IPS-NIHi7 (cell line): Measurements from ENCODE around the gene TMC3.

Source experiments
- DNase-seq: peaks from one replicate; pipeline ENCODE4 v3.0.0; 2012; ENCODE audit warnings: mixed read lengths; ENCODE audit errors: extremely low spot score

TMC3 gene

DNA sequence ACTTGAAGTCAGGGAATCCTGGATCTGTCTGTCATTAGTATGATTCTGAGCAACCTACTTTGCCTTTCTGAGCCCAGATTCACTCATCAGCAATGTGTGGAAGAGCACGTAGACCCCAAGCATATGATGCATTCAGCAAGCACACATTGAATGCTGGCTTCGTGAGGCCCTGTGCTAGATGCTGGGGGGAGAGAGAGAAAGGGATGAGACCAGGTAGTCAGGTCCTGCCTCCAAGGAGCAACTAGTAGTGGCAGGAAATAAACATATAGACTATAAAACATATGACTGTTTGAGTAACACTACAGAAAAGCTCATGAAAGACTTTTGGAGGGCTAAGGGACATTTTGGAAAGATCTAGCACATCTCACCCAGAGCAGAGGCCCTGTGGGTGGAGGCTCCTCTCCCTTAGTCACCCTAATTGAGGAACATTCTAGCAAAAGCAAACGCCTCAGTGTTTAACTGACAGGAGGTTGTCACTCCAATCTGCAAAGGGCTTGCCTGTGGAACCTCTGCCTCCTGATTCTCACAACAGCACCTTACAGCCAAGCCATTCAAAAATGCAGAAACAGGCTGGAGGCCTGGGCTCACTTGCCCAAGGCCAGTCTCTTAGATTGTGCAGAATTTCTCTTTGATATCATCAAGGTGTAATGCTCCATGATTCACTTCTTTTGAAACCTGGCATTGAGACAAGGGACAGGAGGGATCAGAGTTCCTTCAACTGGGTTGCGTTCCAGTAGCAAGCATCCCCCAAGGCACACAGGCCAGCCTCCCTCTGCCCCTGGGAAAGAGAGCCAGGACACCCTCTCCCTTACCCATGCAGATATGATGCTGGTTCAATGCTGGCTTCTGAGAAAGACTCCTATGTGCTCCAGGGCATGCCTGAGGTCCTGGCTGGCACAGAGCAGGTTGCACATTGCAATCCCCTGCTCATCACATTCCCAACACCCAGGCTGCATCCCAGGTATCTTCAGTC, 76.1 kb downstream of the TMC3 start:
- no peak for DNase-seq

DNA sequence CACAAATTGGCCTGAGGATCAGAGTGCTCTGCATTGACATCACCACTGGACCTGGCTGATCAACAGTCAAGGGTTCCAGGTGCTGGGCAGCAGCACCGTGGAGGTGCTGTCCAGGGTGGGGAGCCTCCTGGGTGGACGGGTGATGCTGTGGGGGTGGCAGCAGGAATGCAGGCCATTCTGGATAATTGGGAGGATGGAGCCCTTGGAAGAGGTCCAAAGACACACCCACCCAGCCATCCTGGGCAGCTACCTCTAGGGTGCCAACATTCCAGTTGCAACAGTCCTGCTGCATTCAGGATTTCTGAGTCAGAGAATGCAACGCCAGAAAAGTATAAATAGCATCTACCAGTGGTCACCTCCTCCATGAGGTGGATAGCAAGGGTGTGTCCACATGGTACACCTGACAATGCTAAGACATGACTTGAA, 76.9 kb downstream of the TMC3 start:
- no peak for DNase-seq

DNA sequence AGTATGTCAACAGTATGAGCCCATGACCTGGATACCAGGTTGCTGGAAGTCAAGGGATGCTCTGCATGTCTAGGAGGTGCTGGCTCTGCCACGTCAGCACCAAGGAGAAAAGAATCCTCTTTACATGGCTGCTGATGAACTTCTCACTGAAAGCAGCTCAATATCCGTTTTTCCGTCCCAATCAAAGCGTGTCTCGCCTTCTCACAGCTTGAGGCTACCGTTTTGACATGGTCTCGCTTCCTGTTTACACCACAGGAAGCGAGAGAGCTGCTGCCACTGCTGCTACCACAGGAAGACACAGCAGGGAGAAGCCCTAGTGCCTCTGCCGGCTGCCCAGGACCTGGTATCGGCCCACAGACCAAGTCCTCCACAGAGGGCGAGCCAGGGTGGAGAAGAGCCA, 77.3 kb downstream of the TMC3 start:
- DNase-seq: no peak

DNA sequence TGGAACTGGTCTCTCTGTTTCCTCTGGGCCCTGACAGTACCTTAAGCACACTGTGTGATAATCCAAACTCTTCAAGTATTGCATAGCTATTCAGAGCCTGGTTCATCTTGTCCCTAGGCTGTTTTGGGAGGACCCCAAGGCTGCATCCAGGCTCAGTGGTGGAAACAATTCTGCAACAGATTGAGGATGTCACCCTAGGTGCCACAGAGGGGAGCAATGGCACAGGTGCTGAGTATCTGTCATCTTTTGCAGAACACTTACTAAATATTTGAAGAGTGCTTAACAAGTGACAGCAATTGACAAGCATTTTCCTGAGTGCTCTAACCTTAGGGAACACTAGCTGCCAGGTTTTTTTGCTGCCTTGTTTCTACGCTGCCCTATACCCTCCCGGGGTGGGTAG, 77.8 kb downstream of the TMC3 start:
- DNase-seq: no peak

DNA sequence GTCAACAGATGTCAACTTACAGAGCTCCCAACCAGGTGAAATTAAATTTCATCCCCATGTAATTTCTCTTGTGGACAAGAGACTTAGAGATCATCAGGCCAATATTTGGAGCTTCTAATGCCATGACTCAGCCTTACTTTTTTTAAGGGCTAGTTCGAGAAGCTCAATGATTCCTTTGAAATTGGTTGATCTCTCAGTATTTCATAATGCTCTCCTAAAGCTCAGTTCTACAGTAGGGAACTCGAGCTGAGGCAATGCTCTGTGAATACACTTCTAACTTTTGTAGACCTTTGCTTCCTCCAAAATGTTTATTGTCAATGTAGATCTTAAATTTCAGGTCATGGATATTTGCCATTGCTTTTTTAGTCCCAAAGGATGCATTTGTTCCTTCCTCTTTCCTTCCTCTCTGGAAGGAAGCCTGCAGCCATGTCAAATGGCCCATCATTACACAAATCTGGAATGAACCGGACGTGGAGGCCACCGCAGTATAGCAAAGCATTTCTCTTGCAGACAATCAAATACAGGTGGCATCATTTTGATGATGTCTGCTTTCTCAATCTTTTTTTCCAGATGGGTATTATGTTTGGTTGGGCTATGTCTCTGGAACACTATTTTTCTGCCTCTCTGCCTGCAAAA, 78.4 kb downstream of the TMC3 start:
- DNase-seq: no peak

DNA sequence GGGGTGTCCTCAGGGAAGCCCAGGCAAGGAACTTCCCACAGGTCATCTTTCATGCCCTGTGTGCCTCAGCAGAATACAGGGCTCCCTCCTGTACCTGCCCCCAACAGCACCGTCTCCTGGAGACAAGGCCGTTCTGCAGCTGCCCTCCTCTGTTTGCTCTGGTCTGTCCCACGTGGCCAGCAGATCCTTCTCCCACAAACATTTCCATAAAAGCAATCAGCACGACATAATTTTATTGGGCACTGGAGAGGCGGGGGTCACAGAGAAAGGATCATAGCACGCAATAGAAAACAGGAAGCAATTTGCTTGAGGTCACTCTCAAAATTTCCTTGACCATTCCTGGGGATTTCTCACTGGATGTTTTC, 79.5 kb downstream of the TMC3 start:
- DNase-seq: no peak

DNA sequence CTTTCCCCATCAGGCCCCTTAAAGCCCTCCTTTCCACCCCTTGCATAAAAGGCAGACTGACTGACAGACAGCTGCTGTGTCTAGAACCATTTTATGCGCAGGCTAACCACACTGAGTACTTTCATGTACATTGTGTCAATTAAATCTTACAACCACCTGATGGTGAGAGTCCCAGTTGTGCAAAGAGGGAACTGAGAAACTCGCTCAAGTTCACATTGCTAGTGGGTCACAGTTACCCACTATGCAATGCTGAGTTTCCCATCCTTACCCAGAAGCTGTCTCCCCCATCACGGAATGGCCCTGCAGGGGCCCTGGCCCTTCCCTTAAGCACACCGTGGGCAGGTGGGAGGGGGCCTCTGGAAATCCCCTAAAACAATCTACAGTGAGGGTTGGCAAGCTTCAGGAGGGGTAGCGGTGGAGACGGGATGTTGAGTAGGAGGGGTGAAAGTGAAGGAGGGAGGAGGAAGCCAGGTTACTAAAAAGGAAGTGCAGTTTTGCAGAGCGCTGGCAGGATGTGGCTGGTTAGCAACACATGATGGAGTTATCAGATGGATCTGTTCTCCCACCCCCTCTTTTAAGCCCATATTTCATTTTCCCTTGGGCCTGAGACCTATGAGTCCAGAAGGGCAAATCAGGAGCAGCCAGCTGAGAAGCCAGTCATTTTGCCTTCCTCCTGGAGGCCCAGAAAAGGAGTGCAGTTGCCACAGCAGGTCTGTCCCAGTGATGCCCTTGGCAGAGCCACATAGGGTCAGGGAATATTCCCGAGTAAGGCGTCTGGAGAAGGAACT, 80.1 kb downstream of the TMC3 start:
- DNase-seq: no peak

DNA sequence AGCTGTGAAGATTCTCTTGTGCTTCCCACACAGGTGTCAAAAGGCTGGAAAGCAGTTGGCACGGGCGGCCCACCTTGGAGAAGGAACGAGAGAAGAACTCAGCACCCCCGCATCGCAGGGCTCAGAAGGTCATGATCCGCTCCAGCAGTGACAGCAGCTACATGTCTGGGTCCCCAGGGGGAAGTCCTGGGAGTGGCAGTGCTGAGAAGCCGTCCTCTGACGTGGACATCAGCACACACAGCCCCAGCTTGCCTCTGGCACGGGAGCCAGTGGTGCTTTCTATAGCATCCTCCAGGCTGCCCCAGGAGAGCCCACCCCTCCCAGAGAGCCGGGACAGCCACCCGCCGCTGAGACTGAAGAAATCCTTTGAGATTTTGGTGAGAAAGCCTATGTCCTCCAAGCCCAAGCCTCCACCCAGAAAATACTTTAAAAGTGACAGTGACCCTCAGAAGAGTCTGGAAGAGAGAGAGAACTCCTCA, 81.5 kb downstream of the TMC3 start:
- DNase-seq: no peak

DNA sequence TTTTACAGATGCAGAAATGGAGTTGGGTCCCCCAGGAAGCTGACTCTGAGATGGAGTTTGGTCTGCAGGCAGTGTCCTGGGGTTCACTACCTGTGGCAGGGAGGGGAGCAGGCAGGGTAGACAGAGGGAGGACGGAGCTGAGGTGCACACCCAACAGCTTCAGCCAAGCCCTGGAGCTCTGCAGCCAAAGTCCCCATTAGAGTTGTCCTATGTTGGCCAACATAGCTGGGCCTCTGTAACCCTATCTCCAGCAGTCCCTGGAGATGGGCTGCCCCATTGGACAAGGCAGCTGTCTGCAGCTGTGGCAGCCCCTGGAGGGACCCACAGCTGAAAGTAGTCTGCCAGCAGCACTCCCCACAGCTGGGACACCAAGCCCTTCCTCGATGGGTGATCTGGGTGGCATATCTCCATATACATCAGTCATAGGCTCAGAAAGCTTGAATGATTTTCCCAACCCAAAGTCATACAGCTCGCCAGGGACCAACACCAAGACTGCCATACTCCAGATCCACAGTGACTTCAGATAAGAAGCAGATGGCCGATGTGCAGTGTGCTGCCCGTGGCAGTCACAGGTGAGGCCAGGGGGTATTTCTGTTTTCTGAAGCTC, 82.0 kb downstream of the TMC3 start:
- no peak for DNase-seq

DNA sequence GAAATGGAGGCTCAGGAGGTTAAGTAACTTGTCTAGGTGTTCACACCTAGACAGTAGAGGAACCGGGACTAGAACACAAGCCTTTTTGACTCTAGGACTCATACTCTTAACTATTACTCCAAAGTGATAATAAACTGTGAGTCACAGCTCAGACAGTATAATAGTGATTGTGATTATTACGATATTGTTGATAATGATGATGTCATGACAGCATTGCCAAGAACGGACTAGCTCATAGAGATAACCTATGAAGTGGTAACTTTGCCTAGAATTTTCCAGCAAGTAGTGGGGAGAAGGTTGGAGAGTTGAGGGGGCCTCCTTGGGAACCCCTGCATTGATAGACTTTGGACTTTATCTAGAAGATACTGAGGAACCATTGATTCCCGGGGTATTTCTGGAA, 84.1 kb downstream of the TMC3 start:
- DNase-seq: no peak

DNA sequence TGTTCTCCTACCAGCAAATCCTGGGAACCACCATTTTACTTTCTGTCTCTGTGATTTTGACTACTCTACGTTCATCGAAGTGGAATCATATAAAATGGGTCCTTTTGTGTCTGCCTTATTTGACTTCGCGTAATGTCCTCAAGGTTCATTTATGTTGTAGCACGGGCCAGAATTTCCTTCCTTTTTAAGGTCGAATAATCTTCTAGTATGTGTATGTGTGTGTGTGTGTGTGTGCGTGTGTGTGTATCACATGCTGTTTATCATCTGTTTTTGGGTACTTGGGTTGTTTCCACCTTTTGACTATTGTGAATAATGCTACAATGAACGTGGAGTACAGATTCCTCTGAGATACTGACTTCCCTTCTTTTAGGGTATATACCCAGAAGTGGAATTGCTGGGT, 85.4 kb downstream of the TMC3 start:
- DNase-seq: no peak

DNA sequence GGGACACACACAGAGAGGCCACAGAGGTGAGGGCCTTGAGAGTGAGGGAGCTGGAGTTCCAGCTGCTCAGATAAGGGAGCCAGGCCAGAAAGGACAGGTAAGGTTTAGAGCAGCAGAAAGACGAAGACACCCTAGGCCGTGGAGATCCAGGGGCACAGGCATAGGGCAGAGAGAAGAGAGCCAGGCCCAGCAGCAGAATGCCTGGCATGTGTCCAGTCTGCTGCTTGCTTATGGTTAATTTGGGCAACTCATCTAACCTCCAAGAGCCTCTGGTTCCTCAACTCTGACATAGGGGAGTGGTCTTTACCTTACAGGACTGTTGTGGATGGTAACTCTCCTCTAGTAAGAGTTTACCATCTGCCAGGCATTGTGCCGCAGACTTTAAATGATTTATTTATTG, 86.0 kb downstream of the TMC3 start:
- no peak for DNase-seq

DNA sequence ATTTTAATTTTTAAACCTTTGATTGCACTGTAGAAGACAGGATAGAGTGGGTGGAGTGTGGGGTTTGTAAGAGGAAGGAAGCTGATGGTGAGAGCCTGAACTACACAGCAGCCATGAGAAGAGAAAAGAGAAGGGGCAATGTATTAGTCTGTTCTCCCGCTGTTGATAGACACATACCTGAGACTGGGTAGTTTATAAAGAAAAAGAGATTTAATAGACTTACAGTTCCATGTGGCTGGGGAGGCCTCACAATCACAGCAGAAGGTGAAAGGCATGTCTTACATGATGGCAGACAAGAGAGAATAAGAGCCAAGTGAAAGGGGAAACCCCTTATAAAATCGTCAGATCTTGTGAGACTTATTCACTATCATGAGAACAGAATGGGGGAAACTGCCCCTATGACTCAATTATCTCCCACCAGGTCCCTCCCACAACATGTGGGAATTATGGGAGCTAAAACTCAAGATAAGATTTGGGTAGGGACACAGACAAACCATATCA, 87.3 kb downstream of the TMC3 start:
- no peak for DNase-seq

DNA sequence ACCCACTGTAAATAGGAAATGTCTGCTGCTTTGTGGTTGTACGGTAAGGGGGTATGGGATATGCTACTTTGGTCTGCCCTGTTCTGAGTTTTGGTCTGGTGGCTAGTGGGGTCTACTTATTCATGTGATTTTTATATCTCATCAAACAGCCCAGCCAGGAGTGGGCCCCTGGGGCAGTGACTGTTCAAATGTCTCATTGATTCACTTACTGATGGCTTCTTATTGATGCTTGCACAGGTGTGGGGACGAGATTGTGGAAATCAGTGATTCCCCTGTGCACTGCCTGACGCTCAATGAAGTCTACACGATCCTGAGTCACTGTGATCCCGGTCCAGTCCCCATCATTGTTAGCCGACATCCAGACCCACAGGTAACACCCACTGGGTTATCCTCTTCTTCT, 88.6 kb downstream of the TMC3 start:
- DNase-seq: no peak

DNA sequence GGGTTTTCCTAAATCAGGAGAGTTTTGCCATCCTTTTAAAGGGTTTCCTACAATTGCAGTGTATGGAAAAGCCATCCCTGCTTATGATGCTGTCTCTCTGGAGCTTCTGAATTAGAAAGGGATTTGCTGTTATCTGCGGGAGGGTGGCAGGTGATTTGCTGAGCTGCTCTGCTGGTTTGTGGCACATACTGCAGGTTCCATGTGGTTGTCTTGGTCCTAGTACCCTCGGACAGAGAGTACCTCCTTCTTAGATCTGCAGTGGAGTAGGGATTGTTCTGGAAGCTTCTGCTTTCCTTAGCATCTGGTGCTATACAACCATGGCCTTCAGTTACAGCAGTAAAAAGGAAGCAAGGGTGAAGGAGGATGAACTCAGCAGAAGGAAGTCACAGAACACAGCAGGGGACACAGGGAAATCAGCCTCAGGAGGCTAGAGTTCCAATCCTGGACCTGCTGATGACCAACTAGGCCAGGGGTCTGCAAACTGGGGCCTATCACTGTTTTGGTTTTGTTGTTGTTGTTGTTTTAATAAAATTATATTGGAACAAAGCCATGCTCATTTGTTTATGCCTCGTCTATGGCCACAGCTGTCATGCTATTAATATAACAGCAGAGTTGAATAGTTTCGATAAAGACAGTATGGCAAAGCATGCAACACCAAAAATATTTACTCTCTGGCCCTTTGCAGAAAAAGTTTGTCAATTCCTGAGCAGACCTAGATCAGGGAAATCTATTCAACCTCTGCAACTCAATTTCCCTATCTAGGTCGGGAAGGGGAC, 89.6 kb downstream of the TMC3 start:
- no peak for DNase-seq

DNA sequence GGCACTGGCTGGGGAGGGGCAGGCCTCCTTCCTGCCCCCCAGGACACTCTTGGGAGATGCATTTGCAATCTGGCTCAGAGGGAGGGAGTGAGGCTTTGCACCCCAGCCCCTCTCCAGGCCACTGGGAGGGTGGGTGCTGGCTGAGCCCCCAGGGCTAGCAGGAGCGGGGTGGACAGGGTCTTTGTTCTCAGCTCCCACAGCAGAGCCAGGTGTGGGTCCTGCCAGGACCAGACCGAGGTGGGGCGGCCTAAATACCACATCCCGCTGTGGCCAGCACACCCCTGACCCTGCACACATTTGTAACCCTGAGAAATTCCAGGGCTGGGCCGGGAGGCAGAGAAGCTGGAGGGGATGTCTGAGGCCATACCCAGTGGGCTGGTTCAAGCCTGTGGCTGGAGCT, 91.1 kb downstream of the TMC3 start:
- no peak for DNase-seq

DNA sequence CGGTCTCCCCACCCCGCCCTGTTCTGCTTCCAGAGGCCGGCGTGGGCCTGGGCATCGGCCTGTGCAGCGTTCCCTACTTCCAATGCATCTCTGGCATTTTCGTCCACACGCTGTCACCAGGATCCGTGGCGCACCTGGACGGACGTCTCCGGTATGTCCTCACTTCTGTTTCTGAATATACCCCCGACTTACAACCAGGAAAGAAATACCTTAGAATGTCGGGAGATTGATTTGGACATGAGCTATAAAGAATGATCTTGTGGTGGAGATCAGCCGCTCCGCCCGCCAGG, 91.5 kb downstream of the TMC3 start:
- DNase-seq: no peak

DNA sequence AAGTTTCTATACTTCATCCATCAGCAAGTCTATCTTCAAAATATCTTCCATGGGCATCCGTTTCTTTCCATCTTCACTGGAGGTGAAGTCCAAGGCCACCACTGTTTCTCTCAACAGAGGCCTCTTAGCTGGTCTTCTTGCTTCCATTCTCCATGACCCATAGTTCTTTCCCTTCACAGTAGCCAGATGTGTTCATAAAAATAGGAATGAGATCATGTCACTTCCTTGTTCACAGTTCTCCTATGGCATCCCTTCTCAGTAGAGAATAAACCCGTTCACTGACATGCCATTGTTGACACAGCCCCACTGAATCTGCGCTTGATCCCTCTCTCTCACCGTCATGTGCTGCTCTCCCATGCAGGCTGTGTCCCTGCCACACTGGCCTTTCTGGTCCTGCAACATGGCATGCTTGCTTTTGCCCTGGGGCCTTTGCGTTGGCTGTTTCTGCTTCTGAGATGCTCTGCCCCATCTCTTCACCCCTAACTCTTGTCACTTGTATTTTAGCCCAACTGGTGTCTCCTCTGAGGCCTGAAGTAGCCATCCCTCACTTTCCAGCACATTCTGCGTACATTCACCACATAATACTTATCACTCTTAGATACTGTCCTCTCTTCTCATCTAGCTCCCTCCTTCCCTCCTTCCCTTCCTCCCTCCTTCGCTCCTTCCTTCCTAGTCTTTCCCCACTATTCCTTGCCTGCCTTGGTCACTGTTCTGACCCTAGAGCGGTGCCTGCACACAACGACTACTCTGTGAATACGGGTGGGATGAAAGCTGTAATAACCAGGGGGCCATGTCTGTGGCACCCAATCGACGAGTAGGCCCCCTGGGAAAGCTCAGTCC, 92.0 kb downstream of the TMC3 start:
- no peak for DNase-seq

DNA sequence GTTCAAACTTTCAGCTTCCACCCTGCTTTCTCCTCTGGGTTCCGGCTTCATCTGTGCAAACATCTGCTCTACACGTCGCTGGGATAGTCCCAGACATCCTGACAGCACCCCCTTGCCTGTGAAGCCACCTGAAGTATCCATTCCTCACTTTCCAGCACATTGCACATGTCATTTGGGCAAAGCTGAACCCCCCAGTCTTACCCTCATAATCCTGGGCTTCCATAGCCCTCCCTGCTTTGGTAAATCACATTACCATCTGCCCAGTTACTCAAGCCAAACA, 92.6 kb downstream of the TMC3 start:
- no peak for DNase-seq
